GM18873 (cell line): ENCODE results near the gene SYNDIG1.

Experiments used
- ATAC-seq: cut with Tn5 transposase; IDR thresholded peaks from one replicate; pipeline ENCODE4 v1.9.1; 2021; ENCODE audit warnings: mild to moderate bottlenecking, moderate library complexity, moderate number of reproducible peaks; ENCODE audit not compliant: unreplicated experiment, low FRiP score

The SYNDIG1 gene

GRCh38 chr20:24700166-24700860, 230.9 kb downstream of the SYNDIG1 start:
- no peak for ATAC-seq

- no peak for ATAC-seq
Measured at GRCh38 chr20:24701027-24701426, 231.6 kb downstream of the SYNDIG1 start.

GRCh38 chr20:24701668-24702067, 232.2 kb downstream of the SYNDIG1 start:
- no peak for ATAC-seq

- no peak for ATAC-seq
Measured at GRCh38 chr20:24702501-24703283, 233.3 kb downstream of the SYNDIG1 start.

- ATAC-seq, result no peak
Measured at GRCh38 chr20:24703284-24703610, 233.8 kb downstream of the SYNDIG1 start.

- ATAC-seq, result no peak
Measured at GRCh38 chr20:24704899-24705298, 235.5 kb downstream of the SYNDIG1 start.

GRCh38 chr20:24705486-24705885, 236.1 kb downstream of the SYNDIG1 start:
- ATAC-seq, result no peak

- ATAC-seq, result no peak
Measured at GRCh38 chr20:24708411-24709295, 239.2 kb downstream of the SYNDIG1 start.
